HG02678 (cell line): ENCODE results near the gene MOV10.

Source experiments
- ATAC-seq: cut with Tn5 transposase; IDR thresholded peaks from one replicate; pipeline ENCODE4 v1.9.1; 2021; ENCODE audit warnings: mild to moderate bottlenecking, moderate library complexity; ENCODE audit not compliant: unreplicated experiment

The MOV10 gene

DNA sequence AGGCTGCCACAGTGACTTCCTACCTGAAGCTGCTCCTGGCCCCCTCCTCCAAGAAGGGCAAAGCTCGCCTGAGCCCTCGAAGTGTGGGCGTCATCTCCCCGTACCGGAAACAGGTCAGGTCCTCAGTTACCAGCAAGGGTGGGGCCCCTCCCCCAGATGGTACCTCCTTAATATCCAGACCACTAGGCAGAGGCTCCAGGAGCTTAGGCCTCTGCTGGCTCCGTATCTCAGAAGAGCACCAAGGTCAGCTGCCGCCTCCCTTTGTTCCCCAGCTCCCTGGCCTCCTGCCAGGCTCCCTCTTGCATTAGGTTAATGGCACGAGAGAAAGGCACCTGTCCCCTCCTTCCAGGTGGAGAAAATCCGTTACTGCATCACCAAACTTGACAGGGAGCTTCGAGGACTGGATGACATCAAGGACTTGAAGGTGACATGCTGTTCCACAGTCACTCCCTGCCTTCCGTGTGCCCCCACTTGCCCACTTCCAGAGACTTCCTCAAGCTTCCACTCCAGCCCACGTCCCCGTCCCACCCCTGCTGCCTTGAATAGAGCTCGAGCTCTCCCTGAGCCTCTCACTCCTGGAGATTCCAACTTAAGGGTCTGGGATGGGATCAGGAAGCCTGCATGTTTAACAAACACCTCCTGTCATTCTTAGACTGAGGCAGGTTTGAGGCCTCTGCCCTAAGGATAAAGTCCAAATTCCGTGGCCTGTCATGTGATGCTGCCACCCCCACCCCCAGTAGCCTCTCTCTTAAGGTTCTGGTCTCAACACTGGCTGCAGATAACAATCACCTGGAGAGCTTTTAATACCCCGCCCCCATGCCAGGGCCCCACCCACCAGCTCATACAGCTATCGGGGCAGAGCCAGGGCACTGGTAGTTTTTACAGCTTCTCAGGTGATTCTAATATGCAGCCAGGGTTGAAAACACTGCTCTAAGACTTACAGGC lies 24.2 kb downstream of the MOV10 start:
- no peak for ATAC-seq

DNA sequence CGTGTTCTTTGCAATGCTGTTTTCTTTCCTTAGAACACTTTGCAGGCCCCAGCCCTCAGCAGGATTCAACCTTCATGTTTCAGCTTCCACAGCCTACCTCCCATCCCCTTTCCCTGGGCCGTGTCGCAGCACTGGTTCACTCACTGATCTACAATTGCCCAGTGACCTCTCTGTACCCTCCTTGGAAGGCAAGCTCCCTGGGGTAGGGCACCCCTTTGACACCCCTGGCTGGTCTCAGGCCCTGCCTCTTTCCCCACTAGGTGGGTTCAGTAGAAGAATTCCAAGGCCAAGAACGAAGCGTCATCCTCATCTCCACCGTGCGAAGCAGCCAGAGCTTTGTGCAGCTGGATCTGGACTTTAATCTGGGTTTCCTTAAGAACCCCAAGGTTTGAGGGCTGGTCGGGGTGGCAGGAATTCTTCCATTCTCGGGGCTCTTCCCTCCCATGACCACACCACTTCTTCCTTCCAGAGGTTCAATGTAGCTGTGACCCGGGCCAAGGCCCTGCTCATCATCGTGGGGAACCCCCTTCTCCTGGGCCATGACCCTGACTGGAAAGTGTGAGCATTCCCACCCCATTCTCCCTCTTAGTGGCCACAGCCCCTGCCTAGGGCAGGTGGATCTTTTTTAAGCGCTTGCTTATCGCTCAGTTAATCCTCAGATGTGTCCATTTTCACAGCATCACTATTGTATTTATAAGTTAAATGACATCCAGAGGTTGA lies 25.1 kb downstream of the MOV10 start:
- ATAC-seq, result no peak

DNA sequence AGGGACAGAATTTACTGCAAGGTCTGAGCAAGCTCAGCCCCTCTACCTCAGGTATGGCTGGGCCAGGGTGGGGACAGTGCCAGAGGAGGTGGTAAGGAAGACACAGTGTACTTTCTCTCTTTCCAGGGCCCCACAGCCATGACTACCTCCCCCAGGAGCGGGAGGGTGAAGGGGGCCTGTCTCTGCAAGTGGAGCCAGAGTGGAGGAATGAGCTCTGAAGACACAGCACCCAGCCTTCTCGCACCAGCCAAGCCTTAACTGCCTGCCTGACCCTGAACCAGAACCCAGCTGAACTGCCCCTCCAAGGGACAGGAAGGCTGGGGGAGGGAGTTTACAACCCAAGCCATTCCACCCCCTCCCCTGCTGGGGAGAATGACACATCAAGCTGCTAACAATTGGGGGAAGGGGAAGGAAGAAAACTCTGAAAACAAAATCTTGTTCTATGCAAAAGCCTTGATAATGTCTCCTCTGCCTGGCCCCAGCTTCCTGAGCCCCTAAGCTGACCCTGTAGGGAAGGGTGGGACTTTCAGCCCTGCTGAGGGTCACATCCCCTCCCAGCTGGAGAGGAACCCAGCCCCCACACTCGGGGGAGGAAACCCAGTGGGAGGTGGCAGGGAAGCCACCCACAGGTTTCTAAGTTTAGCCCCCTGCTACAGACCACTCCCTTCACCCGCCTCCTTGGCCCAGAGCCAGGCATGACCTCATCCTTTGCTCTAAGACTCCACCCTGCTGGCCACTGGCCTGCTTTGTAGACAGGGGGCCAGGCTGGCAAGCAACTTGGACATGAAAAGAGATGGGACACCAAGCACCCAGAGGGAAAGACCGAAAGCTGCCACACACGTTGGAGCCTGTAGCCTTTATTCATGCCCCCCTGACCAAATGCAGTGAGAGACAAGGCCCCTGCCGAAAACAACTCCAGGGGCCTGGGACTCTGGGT lies 26.1 kb downstream of the MOV10 start:
- peak; percentile 45 for ATAC-seq

DNA sequence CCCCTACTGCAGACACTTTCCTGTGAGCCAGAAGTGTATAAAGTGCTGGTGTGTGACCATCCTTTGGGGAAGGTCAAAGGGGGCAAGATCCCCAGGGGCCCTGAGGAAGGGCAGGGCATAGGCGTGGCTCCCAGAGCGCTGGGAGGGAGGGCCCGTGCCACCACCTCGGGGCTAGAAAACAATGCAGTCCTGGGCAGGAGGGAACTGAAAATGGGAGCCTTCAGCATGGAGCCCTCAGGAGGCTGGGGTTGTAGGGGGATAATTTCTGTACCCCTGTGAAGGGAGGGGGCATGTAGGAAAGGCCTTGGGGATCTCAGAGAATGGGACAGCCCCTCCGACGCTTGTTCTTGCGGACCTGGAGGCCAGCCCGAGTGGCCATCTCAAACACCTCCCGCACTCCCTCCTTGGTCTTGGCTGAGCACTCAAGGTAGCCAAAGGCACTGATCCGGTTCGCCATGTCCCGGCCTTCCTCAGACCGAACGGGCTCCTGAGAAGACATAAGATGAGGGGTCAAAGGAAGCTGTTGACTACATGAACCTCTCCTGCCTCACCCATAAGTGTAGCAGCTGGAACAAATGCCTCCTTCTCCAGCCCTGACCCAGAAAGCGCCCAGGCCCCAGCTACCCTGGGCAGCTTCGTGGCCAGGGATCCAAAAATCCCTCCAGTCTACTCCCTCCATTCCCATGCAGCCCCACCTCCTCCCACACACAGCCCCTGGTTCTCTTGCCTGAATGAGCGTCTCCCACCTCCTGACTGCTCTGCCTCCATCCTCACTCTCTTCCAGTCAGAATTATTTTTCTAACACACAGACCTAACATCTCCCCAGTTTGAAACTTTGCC lies 27.0 kb downstream of the MOV10 start:
- no peak for ATAC-seq

DNA sequence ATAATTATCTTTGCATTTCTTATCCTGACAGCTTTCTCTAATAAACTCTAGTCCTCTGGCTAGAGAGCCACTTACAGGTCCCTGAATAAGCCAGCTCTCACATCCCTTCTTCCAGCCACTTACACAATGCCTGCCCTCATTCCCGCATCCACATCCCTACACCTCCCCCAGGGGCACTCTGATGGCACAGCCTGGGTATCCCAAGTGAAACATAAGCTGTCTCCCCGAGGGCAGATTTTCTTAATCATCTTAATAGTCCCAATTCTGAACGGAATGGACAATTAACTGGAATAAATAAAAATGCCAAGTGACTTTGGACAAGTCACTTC lies 27.6 kb downstream of the MOV10 start:
- ATAC-seq, result no peak

DNA sequence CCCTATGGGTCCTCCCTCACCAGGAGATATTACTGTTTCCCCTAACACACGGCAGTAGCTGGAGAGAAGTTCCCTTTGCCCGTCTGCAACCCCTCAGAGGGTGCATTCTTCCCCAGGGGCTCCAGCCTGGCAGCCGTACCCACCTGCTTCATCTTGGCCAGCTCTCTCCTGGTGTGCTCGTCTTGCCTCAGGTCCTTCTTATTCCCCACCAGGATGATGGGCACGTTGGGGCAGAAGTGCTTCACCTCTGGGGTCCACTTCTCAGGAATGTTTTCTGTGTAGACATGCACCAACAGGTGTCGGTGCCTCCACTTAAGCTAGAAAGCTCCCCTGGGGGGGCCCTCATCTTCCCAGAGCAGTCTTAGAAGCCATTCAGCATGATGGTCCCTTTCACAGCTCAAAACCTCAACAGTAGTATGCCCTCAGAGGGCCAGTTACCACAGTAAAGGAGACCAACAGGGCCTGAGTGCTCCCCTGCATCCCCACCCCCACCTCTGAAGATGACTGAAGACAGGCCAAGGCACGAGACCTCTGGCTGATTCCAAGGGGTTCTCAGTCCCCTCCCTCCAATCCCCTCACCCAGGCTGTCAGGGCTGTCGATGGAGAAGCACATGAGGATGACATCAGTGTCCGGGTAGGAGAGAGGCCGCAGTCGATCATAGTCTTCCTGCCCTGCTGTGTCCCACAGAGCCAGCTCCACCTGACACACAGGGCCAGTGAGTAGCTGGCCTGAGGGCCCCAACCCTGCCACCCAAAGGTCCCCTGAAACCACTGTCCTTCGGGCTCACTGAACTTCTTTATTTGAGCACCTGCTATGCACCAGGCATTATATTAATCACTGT lies 28.2 kb downstream of the MOV10 start:
- no peak for ATAC-seq

DNA sequence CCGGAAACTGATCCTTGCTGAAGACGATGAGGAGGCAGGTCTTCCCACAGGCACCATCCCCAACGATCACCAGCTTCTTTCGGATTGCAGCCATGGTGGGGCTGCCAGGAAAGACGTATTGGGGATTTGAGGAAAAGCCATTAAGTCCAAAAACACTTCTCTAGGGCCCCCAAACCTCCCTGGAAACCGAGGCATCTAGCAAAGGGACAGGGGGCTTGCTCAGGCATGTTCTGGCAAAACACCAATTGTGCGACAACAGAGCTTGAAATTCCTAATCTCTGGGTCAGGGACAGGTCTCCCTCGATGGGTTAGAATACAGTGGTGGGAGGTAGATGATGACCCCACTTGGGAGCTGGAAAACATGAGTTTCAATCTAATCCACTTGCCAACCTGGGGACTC lies 29.2 kb downstream of the MOV10 start:
- no peak for ATAC-seq

DNA sequence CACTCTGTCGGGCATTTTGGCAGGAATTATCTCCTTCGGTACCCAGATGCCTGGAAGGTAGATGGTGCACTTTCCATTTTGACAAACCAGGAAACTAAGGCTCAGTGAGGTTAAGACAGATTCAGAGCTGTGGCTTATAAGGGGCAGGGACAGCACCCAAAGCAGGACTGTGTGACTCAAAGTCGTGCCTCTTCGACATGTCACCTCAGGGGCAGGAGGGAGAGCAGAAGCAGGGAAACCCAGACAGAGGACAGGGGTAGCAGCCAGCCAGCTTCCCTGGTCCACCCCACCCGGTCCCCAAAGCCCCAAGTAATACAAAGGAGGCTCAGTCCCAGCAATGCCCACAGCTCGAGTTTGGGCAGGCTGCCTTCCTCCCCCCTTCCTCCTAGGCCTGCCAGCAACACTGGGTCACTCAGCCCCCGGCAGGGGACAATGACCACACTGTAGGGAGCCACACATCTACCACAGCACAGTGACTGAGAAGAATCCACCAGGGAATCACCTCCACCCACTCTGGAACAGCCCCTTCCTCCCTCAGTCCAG lies 30.0 kb downstream of the MOV10 start:
- ATAC-seq, result no peak

DNA sequence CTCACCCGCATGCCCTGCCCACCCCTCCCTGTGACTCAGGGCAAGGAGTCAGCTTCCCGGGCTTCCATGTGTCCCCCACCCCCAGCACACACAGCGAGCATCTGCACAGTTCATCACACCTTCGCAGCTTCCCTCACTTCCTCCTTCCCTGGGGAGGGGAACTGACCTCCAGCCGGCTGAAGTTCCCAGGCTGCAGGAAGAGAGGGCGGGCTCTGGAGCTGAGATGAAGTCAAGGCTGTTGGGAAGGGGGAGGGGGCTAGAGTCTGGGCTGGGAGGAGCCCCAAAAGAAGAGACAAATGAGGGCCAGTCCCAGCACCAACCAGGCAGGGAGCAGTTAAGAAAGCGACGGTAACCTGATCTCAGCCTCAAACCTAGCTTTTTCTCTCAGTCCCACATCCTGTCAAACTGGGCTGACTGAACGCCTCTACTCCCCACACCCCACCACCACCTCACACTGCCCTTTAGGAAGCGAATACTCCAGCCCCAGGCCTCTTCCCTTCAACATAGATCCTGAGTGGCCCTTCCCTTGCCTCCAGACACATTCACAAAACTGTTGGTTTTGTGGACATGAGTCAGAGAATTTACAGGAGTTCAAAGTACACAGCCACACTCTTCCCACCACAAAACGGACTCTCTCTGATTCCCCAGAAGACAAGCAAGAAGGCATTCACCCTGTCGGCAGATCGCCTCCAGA lies 30.6 kb downstream of the MOV10 start:
- ATAC-seq, result peak; percentile 59

DNA sequence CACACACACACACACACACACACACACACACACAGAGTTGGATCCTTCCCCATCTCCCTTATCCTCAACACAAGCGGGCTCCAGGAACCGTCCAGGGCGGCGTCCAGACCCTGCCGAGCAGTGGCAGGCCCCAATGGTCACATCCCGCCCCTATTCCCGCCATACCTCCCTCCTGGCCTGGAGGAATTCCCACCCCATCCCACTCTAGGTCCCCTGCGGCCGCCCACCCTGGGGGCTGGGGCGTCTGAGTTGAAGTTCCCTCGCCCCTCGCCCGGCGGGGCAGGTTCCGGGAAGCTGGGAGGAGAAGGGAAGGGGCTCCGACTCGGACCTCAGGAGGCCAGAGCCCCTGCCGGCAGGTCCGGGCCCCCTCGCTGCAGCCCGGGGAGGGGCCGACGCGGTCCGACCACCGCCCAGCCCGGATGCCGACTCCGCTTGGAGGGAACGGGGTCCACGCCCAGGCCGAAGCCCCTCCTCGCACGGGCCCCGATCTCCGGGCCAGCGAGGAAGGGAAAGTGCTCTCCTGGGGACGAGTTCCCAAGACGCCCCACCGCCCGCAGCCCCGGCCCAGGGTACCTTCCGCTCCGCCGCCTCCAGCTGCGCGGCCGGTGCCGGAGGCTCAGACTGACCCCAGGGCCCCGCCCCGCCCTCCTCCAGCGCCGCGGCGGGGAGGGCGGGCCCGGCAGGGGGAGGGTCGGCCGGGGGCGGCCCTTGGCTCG lies 32.2 kb downstream of the MOV10 start, which contains the start of gene RHOC:
RHOC (minus strand) TSS at position 623 of the 716 bp plus-strand sequence. CDS start 3,328 bp downstream, outside the sequence.
- ATAC-seq, result peak; percentile 71

DNA sequence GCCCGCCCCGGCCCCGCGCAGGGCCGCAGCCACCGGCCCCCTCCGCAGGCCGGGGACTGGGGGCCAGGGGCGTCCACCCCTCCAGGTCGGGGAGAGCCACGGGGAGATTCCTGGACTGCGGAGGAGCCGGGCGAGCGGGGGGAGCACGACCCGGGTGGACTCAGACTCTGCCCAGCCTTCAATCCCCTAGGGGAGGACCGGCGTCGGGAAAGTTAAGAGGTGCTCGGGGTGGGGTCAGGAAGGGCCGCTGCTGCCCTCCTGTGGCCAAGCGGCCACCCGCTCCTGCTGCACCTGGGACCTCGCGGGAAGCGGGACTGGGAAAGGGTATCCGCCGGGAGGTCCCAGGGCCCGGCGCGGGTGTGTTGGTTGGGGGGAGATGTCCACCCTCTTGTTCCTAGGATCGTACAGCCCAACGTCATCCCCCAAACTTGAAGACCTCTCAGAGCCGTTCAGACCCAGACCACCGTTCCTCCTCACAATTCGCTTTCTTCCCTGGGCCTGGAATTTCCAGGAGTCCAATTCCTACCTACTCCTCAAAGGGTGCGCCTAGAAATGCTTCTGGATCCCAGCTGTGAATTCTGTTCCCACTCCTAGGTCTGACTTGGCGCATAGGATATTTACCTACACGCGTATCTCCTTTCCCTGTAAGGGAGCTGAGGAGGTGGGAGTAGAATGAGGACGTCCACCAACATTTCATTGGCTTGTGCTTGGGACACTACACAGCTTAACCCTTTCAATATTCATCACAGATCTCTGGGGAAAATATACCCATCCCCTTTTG lies 33.0 kb downstream of the MOV10 start:
- ATAC-seq, result peak; percentile 66

DNA sequence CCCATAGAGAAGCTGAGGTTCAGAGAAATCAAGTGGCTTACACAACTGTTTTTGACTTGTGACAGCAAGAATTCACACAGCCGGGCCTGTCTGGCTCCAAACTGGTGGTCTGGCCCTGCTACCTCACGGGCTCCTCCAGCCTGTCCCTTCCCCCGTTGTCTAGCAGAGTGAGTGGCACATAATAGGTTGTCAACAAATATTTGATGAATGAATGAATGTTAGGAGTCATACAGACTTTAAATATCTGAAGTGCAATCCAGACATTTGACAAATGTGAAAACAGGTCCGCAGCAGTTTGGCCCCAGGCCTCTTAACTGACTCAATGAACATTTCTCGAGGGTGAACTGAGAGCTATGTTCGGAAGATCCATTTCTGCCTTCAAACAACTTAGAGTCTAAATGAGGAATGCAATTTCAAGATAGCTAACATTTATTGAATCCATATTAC lies 33.6 kb downstream of the MOV10 start:
- no peak for ATAC-seq

DNA sequence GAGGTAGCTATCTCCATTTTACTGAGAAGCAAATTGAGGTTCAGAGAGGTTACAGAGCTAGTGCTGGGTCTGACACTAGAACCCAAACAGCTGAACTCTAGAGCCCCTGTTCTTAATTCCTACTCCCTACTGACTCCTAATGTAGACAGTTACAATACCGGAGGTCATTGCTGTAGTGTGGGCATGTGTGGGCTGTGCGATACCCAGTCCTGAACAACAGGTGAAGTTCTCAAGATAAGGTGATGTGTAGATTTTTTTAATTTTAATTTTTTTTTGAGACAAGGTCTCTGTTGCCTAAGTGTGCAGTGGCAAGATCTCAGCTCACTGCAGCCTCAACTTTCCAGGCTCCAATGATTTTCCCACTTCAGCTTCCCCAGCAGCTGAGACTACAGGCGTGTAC lies 34.0 kb downstream of the MOV10 start:
- ATAC-seq, result no peak

DNA sequence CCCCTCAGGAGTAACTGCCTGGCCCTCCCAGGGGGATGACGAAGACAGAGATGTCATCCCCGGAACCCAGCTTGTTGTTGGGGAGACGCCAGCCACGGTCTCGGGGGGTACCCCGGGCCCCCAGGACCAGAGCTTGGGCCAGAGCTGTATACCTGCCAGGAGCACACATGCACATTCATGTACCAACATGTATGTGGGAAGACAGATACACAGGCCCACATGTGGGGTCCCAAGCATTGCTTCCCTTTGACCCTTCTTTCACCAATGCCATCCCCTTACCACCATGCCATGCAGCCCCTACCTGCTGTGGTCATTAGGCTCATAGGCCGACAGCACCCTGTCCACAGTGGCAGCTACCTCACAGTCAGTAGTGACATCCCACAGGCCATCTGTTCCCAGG lies 35.7 kb downstream of the MOV10 start:
- no peak for ATAC-seq

DNA sequence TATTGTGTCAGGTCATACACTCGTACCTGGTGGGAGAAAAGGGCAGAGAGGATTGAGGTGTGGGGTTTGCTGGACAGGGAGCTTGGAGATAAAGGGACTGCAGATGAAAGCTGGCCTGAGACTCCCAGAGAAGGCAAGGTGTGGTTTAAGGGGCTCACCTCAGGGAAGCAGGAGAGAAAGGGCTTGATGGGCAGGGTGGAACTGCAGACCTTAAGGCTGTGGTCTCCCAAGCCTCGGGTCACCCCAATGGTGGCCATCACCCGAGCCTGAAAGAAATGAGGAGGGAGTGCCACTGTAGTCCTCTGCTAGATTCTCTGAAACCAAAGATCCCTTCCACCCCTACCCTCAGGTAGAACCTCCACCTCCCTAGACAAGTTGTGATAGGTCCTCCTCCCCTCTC lies 36.1 kb downstream of the MOV10 start:
- no peak for ATAC-seq

DNA sequence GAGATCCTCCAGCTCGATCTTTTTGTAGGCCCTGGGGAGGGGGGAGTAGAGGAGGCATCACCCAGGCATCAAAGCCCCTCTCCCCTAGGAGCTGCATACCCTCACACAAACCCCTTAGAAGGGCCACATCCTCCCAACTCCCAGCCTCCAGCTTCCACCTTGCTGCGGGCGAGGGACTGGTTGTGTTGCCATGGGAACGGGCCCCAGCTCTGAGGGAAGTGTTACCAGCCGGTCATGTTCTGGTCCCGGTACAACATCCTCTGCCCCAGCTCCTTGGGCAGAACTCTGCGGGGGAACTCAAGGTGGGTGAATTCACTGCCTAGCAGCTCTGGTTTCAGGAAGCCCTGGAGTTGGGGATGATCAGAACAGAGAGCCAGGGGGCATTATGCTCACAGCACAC lies 36.6 kb downstream of the MOV10 start:
- no peak for ATAC-seq

DNA sequence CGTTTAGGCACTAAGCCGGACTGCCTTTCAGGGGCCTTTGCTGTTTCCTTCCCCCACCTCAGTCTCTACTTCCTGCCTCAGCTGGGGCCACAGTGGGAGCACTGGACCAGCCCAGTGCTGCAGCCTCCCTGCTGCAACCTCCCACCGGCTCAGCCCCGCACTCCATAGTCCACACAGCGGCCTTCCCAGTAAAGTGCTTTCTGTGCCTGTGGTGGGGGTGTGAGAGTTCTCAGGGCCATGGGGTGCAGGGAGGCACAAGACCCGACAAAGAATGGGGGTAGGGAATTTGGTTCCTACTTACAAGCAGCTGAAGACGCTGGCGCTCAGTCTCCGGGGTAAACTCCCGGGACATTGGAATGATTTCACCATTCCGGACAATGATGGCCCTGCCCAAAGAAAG lies 37.2 kb downstream of the MOV10 start:
- ATAC-seq, result no peak
